Tibial artery (tissue), 4 donors: ENCODE results near the gene GIT1.

Source experiments
- DNase-seq, 2 donors: peaks; one replicate each; pipeline ENCODE4 v3.0.0-alpha.2; 2019
- H3K27ac ChIP-seq, 2 donors: fragments of 200-600 bp; sonication (generic) in 1 of 2; 1 replicate in 1 of 2; 2 replicates in 1 of 2; pipeline ENCODE4 v1.5.1; 2018 to 2019; ENCODE audit warnings: mild to moderate bottlenecking in 1 of 2
- H3K27me3 ChIP-seq, 2 donors: fragments of 200-600 bp; sonication (generic) in 1 of 2; one replicate each; pipeline versions ENCODE4 v1.5.1 to v1.6.0; 2016 to 2019
- H3K36me3 ChIP-seq, 3 donors: fragments of 200-600 bp; sonication (generic) in 2 of 3; one replicate each; pipeline ENCODE4 v1.5.1; 2016 to 2019; ENCODE audit warnings: mild to moderate bottlenecking in 2 of 3
- H3K4me1 ChIP-seq, 4 donors: fragments of 200-600 bp; sonication (generic) in 2 of 4; 1 replicate in 3 of 4; 2 replicates in 1 of 4; pipeline ENCODE4 v1.5.1; 2016 to 2019
- H3K4me3 ChIP-seq, 2 donors: fragments of 200-600 bp; sonication (generic) in 1 of 2; 1 replicate in 1 of 2; 2 replicates in 1 of 2; pipeline ENCODE4 v1.5.1; 2018 to 2019; ENCODE audit warnings: mild to moderate bottlenecking in 2 of 2
- H3K9me3 ChIP-seq, 3 donors: fragments of 200-600 bp; sonication (generic) in 1 of 3; one replicate each; pipeline ENCODE4 v1.5.1; 2016 to 2019
- intact Hi-C: fragments of 100-400 bp; cut with DNase I; formaldehyde crosslinking; loops from one replicate; pipeline ENCODE4 v1.15.0; 2023; ENCODE audit warnings: low total_unique reads
- TF ChIP-seq, protein P1 (sequence below), 2 experiments: fragments of 200-600 bp in 1 of 2; fragments of 450-650 bp in 1 of 2; IDR thresholded peaks; one replicate each; pipeline ENCODE4 v1.5.1; 2017 to 2019; ENCODE audit warnings: antibody characterized with exemption in 2 of 2, mild to moderate bottlenecking in 1 of 2, moderate library complexity in 1 of 2

The GIT1 gene

DNA sequence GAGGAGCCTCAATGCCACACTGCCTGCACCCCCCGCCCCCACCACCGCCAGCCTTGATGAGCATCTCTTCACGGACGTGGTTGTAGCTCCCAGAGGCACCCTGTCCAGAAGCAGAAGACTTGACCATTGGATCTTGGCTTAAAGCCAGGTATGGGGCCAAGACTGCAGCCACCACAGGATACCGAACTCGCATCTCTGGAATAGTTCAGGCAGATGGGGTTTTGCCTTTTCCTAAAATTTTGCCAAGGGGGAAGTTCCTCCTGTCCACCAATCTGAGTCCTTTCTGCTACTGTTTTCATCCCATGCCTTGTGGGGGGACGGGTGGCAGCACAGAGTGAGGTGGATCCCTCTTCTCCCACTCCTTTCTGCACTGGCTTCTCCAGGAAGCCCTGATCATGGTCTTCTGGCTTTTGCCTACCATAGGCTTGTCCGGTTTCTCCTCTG lies 32.3 kb upstream of the GIT1 start:
- intact Hi-C loops: no loop called here
- H3K4me3 ChIP-seq: peak overlapping the region; percentile 67 to 86

DNA sequence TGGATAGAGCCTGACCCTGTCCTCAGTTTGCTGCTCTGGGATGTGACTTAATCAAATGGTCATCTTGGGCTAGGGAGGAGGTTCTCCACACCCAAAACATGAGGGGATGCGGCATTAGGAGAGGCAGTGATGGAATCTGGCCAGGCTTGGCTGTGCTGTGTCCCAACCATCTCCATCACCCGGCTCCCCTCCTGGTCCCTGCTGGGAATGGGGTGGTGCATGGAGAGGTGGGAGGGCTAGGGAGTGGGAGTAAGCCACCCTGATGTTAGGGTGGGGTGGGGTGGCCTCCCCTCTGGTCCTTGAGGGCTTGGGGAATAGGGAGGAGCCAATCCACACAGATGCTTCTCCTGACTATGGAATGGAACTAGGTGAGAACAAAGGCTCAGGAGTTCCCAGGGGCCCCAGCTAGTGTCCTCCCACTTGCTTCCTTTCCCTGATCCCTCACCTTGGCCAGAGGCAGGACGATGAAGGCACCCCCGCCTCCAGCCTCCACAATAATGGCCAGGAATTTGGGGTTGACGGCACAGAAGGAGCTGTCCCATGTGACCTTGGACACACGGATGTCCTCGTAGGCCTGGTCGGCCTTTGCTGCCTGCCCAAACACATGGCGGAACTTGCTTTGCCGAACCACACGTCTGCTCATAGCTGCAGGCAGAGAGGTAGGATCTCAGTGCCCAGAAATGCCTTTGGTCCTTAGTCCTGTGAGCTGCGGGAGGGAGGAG lies 31.5 kb upstream of the GIT1 start:
- Histone ChIP-seq H3K4me3 (peak overlapping the region; percentile 67 to 86), H3K36me3 (no peaks in the 10 kb centered on the region), H3K4me1 (peaks cover 0 to 76% (median 54%) of the 10 kb centered on the region in 4 donors), H3K9me3 (no peaks in the 10 kb centered on the region), H3K27me3 (peaks cover 0 to 6% of the 10 kb centered on the region in 2 donors), H3K27ac (peak overlapping the region; percentile 82)
- intact Hi-C loops: no loop called here
- peak in 1 of 2 donors; percentile 68 for DNase-seq
- TF ChIP-seq, protein P1, sequence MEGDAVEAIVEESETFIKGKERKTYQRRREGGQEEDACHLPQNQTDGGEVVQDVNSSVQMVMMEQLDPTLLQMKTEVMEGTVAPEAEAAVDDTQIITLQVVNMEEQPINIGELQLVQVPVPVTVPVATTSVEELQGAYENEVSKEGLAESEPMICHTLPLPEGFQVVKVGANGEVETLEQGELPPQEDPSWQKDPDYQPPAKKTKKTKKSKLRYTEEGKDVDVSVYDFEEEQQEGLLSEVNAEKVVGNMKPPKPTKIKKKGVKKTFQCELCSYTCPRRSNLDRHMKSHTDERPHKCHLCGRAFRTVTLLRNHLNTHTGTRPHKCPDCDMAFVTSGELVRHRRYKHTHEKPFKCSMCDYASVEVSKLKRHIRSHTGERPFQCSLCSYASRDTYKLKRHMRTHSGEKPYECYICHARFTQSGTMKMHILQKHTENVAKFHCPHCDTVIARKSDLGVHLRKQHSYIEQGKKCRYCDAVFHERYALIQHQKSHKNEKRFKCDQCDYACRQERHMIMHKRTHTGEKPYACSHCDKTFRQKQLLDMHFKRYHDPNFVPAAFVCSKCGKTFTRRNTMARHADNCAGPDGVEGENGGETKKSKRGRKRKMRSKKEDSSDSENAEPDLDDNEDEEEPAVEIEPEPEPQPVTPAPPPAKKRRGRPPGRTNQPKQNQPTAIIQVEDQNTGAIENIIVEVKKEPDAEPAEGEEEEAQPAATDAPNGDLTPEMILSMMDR (IDR thresholded peaks at IDR 0.05): no peak

More for the DNA sequence above, 32.3 kb upstream of the GIT1 start:
- Histone ChIP-seq H3K4me1 (peaks cover 0 to 68% (median 46%) of the 10 kb centered on the region in 4 donors), H3K36me3 (no peaks in the 10 kb centered on the region), H3K27ac (peak overlapping the region; percentile 82), H3K27me3 (peaks cover 0 to 6% of the 10 kb centered on the region in 2 donors), H3K9me3 (no peaks in the 10 kb centered on the region)
- TF ChIP-seq, protein P1 (IDR thresholded peaks at IDR 0.05): no peak
- peak in 1 of 2 donors; percentile 74 for DNase-seq

DNA sequence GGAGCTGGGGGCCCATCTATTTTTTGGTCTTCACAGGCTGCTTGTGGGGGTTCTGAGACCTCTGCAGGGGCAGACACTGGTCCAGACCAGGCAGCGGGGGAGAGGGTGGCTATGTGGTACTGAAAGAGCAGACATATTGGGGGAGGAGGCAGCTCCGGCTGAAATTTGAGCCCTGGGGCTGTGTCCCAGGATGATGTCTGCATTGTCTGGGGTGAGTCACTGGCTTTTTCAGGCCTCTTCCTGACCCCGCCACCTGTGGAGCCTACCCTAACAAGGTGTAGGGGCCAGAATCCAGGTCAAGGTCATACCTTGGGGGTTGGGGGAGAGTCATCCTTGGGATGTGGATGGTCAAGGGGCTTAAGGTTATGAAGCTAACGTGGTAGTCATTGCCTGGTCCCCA lies 30.8 kb upstream of the GIT1 start:
- Histone ChIP-seq H3K9me3 (no peaks in the 10 kb centered on the region), H3K27me3 (peaks cover 0 to 6% of the 10 kb centered on the region in 2 donors), H3K4me1 (peaks cover 0 to 82% (median 59%) of the 10 kb centered on the region in 4 donors), H3K36me3 (no peaks in the 10 kb centered on the region), H3K4me3 (no peak overlapping the region), H3K27ac (peak overlapping the region in 1 of 2 donors; percentile 38)
- DNase-seq: peak in 1 of 2 donors; percentile 62
- intact Hi-C loops: no loop called here
- TF ChIP-seq, protein P1 (IDR thresholded peaks at IDR 0.05): no peak

DNA sequence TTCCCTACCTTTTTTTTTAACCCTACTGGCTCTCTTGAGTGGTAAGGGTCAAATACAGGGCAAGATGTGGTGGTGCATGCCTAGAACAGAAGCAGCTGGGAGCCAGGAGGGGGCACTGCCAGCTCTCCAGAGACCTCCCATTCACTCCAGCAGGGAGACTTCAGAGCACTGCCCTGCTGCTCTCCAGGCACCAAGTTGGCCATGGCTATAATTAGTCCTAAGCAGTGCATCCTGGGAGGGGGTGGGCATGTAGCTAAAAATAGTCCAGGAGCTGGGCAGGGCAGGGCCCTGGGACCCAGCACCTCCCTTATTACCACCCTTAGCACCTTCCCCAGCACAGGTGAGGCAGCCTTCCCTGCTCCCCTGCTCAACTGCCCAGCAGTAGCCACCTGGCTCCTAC lies 29.8 kb upstream of the GIT1 start:
- TF ChIP-seq, protein P1 (IDR thresholded peaks at IDR 0.05): peak; percentile 21 to 34
- H3K9me3 ChIP-seq: no peaks in the 10 kb centered on the region
- DNase-seq: peak; percentile 24 to 80
- intact Hi-C loops: no loop called here
- H3K4me1 ChIP-seq: peaks cover 0 to 87% (median 67%) of the 10 kb centered on the region in 4 donors
- H3K4me3 ChIP-seq: no peak overlapping the region
- peak overlapping the region in 1 of 2 donors; percentile 38 for H3K27ac ChIP-seq
- peaks cover 0 to 6% of the 10 kb centered on the region in 2 donors for H3K27me3 ChIP-seq
- H3K36me3 ChIP-seq: no peaks in the 10 kb centered on the region

DNA sequence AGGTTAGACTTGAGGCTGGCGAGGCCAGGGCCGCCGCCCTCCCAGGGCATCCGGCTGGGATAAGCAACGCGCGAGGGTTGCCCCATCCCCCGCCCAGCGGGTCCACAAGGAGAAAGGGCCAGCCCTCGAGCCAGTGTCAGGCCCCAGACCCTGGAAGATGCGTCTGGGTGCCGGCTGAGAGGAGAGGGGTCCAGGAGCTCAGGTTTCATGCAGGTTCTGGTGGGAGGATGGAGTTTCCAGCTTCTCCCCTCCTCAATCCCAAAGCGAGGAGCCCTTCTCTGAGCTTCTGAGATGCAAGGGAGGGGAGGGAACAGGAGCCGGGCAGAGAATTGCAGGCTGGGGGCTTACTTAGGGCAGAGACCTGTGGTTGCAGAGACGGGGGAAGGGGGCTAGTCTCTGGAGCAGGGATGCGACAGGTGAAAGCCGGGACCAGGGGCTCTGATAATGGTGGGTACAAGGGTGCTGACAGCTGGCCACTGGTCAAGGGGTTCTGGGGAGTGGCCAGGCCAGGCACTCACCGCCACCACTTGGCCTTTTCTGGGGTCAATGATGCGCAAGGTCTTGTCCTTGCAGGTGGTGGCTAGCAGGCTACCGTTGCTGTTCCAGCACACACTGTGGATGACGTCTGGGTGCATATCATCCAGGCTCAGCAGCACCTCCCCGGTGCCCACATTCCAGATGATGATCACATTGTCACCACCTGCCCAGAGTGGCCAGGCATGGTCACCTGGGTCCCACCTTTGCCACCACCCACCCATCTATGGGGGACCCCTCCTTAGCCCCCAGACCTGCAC lies 29.0 kb upstream of the GIT1 start:
- Histone ChIP-seq H3K27ac (no peak overlapping the region), H3K4me1 (peaks cover 0 to 95% (median 75%) of the 10 kb centered on the region in 4 donors), H3K4me3 (peak overlapping the region; percentile 34 to 42), H3K27me3 (peaks cover 0 to 6% of the 10 kb centered on the region in 2 donors), H3K9me3 (no peaks in the 10 kb centered on the region), H3K36me3 (no peaks in the 10 kb centered on the region)
- peak in 1 of 2 donors; percentile 61 for DNase-seq
- intact Hi-C loops: no loop called here
- TF ChIP-seq, protein P1 (IDR thresholded peaks at IDR 0.05): no peak
